CD1c-positive myeloid dendritic cell (primary cell): ENCODE results near the gene SLX4IP.

Experiments used
- DNase-seq: peaks from one replicate; pipeline ENCODE4 v3.0.0-alpha.2; 2016; ENCODE audit errors: extremely low spot score

The SLX4IP gene

GRCh38 chr20:10663756-10664155, 228.7 kb downstream of the SLX4IP start:
- no peak for DNase-seq

DNA sequence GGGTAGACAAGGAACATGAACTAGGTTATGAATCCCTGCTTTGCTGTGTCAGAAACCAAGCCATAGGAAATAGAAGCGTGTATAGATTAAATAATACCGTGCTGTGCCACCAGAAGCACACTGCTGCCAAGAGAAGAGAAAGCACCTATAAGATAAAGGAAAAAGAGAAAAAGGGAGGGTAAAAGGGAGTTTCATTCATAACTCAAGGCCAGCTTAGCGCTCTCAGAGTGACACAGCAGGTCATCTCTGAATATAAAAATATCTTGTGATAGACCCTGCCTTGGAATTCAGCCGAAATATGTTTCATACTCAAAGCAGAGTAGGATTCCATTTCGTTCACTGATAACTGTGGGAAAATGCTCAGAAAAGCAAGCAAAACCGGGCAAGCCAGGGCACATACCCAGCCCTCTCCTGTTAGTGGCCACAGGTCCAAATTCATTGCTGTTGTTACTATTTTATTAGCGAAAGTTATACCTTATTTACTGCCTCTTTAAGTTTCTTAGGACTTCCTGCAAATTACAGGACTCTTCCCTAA, 230.0 kb downstream of the SLX4IP start:
- no peak for DNase-seq

GRCh38 chr20:10665791-10666190, 230.7 kb downstream of the SLX4IP start:
- DNase-seq, result no peak

DNA sequence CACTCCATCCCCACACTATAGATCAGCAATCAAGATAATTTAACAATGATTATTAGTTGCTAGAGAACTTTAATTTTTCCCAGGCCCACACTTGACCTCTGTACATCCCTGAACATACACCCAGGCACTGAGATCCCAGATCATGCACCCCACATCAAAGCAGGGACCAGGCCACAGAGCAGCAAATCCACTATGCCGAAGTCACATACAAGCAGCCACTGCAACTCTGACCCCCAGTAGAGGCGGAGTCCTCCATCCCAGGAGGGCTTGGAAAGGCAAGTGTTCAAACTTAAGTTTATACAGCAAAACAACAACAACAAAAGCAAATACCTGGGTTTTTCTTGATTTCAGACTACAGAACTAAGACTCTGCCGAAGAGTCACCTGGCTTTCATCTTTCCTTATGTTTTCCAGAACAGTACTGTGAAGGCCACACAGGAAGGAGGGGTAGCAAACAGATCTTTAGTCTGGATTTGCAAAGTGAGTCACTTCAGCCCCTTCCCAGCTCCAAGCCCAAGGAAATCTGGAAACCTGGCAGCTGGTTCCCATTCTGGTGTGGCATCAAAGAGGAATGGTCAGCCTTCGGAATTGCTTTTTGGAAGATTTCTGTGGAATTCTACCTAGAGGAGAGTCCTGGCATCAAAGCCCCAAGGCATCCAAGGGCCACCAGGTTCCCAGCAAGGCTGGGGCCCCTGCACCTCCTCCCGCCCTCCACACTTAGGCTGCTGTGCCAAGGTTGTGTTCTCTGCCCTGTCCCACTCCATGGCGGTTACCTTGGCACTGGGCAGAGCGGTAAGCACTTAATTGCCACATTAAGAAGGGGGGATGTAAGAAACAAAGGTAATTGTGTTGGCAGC, 231.3 kb downstream of the SLX4IP start:
- DNase-seq, result no peak

DNA sequence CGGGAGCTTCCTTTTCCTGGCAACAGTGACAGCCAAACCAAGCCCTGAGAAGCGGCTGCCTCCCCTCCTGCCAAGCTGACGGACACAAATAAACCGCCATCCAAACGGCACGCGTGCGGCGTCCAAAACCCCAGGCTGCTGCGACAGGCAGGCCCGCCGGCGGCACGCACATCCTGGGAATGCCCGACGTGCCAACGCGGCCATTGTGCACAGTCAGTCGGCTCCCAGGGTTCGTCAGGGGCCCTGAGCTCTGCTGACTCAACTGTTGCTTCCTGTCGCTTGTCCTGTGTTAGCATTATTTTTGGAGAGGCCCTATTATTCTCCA, 231.9 kb downstream of the SLX4IP start:
- DNase-seq, result no peak

- no peak for DNase-seq
These were observed 232.6 kb downstream of the SLX4IP start for GRCh38 chr20:10667560-10668167.

- DNase-seq, result no peak
These were observed 233.7 kb downstream of the SLX4IP start for GRCh38 chr20:10668677-10669368.

- DNase-seq, result no peak
These were observed 234.8 kb downstream of the SLX4IP start for GRCh38 chr20:10669843-10670446.

- no peak for DNase-seq
These were observed 235.6 kb downstream of the SLX4IP start for GRCh38 chr20:10670501-10671220.

DNA sequence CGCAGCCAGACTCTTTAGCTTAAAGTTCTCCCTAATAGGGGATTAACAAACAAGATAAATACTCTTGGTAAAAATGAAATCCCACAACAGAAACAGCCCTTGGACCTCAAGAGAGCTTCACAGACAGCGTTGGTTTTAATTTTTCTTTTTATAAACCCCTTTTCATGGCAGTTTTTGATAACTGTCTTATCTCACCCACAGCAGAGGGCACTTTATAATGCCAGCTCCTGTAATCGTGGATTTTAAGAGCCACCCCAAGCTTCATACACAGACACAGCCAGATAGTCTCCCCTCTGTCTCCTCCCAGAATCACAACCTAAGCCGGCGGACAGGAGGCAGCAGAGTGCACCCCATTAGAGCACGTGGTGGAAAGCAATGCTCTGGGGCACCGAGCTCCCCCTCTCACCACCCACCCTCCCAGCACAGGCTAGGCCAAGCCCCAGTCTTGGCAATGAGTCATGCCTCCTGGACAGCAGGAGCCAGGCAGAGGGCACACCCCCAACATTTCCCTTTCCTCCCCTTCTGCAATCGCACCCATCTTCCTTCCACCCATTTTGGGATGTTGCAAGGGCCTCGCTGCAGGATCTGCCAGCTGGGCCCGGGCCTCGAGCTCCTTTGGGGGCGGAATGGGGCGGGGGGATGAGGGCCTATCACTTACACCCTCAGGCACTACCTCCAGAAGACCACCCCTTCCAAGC, 236.3 kb downstream of the SLX4IP start:
- peak; percentile 86 for DNase-seq

- peak; percentile 56 for DNase-seq
These were observed 237.0 kb downstream of the SLX4IP start for GRCh38 chr20:10671919-10672623.

GRCh38 chr20:10672624-10673127, 237.6 kb downstream of the SLX4IP start:
- DNase-seq, result peak; percentile 71

GRCh38 chr20:10673176-10673841, 238.2 kb downstream of the SLX4IP start:
- DNase-seq, result peak; percentile 27

DNA sequence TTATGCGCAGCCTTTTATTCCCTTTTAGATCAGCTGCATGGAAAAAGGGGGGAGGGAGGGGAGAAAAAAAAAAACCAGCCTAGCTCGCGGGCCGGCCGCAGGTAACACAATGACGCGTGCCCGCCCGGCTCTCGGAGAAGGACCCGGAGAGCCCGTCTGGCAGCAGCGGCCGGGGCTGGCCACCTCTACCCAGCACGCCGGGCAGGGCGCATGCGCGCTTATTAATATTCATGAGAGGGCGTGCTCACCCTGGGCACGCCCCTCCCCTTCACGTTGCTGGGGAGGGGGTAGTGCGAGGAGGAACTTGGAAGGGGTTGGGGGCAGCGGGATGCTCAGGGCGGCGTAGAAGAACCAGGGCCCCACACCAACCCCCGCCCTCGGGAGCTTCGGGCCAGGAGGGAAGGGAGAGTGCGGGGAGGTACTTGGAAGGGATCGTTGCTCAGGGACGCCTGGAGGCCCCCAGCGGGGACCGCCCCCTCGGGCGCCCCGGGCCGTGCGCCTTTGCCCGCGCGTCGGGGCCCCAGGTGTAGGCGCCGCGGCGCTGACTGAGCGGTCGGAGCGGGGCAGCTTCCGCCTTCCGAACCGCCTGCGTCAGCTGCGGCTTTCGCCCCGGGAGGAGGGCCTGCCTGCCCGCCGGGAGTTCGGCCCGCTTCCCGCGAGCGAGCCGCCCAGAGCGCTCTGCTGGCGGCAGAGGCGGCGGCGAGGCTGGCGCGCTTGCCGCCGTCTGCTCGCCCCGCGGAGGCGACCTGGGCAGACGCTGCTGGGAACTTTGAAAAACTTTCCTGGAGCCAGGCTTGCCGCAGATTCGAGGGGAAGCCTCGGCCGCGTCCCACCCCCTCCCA, 239.0 kb downstream of the SLX4IP start, which contains the start of gene JAG1:
JAG1 (minus strand) TSS at position 158 of the 842 bp plus-strand sequence. CDS start 469 bp downstream, outside the sequence.
- DNase-seq, result peak; percentile 96

GRCh38 chr20:10674684-10675449, 239.8 kb downstream of the SLX4IP start:
- peak; percentile 66 for DNase-seq

- no peak for DNase-seq
These were observed 240.3 kb downstream of the SLX4IP start for GRCh38 chr20:10675450-10675848.

- peak; percentile 41 for DNase-seq
These were observed 241.4 kb downstream of the SLX4IP start for GRCh38 chr20:10676518-10676917.
